Raji (cell line): ENCODE measurements around the gene ASTN1.

Experiments
- POLR2A ChIP-seq: IDR thresholded peaks from 2 replicates; pipeline ENCODE4 v1.6.1; 2011; ENCODE audit warnings: low read depth, low read length, control low read depth; ENCODE audit not compliant: insufficient read depth

Gene ASTN1

DNA sequence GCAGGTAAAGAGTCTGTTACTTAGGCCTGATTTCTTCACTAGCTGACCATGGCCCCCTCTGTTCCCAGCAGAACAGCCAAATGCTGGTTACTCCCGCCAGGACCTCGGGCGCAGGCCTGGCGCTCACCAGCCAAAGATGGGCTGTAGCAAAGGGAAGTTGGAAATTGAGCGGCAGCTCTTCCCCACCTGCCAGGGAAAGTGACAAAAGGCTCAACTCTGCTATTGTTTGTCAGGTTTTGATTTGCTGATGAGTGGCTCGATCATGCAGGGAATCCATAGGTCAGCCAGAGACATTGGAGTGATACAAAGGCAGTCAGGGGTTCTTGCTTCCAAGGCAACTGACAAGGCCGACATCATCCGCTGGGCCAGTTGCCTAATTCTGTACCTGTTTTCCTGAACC lies 120.1 kb downstream of the ASTN1 start:
- TF ChIP-seq POLR2A: no peak

DNA sequence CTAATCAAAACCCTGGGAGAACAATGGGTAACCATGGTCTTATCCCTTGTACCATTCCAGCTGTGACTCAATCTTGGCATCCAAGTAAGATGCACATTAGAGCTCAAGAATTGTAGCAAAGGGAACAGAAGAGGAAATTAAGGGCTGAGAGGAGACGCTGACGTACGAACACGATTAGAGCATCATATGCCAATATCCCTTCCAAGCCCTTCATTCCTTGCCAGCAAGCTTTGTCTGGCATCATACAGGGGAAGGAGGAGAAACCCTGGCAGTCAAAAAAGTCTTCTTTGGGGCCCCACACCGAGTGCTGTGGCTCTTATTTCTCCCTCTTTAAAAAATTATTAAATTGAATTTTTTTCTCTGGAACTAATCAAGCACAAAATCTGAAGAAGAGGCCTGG lies 120.9 kb downstream of the ASTN1 start:
- no peak for TF ChIP-seq POLR2A

DNA sequence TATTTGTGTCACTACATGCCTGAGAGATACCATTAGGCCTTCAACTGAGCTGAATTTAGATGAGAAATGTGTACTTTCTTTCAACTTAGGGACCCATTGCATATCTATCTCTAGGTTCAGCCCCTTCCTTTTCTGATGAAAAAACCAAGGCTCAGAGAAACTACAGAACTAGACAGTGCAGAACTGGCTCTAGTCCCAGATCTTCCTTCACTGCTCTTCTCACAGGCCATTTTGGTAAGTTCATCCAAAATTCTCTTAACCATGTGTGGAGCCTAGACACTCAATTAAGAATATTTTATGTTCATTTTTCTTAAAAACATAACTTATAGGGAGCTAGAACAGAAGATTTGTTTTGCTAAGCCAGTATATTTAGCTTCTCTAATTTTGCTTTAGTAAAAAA lies 128.9 kb downstream of the ASTN1 start:
- TF ChIP-seq POLR2A: no peak

DNA sequence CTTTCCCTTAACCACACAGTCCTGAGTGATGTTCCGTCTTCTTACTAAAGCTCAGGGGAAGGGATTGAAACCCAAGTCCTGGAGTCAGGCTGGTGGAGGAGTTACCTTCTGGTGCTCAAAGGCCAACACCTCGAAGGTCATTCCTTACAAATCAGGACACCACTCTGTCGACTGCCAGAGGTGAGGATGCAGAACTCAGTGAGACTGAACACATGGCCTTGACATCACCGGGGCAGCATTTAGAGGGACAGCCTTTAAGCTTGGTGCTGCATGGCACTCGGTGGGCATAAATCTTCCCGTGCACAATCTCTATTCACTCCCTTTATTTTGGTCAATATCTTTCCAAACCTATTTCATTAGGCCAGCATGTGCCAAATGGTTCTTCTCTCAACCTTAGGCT lies 130.9 kb downstream of the ASTN1 start:
- no peak for TF ChIP-seq POLR2A

DNA sequence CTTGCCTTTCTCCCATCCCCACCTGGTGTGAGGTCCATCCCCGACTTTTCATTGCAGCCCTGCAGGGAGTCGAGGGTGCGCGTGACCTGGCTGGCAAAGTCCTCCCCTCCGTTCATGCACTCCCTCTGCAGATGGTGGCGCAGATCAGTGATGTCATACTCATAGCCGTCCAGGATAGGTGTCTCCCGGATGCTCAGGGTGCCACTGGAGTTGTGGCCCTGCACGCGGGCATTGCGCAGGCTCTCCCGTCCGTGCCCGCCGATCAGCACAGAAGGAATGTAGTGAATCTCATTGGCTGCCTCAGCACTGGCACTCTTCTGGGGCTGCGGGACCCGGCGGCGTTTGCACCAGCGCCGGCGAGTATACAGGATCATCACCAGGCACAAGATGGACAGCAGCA lies 132.1 kb downstream of the ASTN1 start:
- no peak for TF ChIP-seq POLR2A

DNA sequence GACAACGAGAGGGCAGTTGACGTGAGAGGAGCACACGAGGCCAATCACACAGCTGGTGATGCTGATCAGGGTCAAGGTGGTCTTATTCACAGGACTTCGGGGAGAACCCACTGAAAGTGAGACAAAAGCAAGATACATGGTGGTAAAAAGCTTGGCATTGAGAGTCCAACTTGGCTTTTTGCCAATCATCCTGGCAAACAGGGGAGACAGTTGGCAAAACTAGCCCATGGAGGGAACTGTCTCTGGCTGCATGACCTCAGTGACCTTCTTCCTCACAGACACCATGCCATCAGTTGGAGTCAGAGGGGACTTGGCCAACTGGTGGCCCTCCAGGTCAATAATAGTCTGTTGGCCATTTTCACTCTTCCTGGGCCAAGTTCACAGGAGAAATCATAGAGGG lies 139.9 kb downstream of the ASTN1 start:
- no peak for TF ChIP-seq POLR2A

DNA sequence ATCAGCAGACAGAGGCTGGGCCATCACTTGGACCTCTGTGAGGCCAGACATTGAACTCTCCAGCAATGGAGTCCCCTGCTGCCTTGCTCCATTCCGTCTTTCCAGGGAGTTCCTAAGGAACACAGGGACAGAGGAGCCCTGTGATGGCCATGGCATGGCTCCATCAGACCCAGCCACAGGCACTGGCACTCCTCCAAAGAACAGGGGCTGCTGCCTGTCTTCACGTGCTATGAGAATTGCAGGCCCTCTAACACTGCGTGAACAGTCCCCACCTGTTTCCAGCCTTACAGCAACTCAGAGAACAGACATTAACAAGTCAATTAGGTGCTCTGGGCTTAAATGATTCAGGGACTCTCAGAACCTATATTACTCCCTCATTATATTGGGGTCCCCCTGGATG lies 140.8 kb downstream of the ASTN1 start:
- TF ChIP-seq POLR2A: no peak

DNA sequence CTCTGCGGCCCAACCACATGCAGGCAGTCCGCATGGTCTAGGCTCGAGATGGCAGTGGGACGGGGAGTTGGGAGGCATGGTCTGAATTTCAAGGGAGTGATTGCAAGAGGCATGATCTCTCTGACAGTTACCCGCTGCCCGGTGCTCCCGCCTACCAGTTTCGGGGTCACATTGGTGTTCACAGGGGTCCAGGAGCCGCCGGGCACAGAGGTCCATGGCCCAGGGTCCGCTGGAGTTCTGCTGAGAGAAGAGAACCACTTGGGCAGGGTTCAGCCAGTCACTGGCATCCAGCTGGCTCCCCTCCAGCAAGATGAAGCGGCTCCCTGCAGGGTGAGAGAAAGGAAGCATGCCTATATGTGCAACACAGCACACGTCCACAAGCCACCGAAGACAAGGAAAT lies 141.3 kb downstream of the ASTN1 start:
- no peak for TF ChIP-seq POLR2A

DNA sequence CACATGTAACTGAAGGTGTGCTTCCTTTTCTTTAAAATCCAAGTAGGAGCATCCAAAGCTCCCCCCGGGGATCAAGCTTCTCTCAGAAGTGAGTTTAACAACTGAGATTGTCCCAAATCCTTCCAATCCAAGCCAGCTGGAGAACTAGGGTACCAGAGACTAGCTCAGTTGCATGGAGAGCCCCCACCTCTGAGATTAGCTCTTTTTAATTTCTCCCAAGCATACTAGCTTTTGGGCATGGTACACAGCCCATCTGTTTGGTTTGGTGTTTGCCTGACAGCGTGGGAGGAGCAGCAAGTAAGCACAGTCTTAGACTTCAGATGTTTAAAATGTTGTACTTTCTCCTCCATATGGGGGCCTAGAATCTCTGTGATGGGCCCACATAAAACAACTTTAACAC lies 142.8 kb downstream of the ASTN1 start:
- no peak for TF ChIP-seq POLR2A

DNA sequence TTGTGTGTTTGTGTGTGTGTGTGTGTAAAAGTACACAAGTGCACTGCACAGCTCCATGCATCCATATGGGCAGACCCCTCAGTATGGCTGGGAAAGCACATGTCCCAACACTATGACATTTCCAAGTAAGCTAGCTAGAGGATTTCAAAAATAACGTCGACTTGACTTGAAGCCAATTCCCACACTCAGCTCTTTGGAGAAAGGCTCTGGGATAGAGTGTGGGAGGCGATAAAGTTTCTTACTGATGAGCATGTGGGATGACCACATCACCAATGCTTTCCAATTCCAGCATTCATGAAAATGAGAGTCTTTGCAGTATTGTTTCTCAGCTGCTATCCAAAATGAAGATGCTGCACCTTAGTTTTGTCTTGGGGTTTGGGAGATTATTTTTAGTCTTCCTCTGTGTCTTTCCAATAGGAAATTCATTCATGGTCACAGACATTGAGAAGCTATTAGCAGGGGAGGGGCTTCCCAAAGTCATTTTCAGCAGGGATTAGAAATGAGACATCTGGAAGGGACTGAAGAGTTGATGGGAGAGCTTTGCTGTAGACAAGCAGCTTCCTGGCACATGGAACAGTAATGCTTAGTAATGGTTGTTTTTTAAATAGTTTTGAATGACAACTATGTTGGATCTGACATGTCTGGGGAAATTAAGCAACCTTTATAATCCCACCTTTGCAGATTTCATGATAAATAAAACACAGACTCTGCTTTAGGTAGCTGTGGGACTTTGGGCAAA lies 143.5 kb downstream of the ASTN1 start:
- no peak for TF ChIP-seq POLR2A

DNA sequence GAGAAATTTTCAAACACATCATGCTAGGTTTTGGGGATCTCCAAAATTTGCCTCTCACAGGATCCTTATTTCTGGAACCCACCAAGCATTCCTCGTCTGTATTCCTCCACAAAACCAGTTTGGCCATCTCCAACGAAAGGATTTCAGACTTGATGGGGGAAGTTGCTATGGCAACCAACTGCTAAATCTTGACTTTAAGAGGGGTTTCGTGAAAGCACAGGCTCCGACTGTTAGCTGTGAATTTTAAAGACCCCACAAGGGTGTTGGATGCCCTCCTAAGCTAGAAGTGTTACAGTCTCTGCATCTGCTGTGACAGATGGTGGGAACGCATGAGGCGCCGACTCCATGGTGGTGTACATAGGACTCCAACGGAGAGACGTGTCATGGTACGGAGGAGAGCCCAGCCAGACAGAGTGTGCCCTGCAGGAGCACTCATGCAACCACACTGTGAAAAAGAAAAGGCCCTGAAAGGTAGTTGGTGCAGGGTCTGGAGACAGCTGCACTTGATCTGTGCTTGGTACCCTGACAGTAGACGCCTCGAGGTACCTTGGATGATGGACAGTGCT lies 147.1 kb downstream of the ASTN1 start:
- TF ChIP-seq POLR2A: no peak

DNA sequence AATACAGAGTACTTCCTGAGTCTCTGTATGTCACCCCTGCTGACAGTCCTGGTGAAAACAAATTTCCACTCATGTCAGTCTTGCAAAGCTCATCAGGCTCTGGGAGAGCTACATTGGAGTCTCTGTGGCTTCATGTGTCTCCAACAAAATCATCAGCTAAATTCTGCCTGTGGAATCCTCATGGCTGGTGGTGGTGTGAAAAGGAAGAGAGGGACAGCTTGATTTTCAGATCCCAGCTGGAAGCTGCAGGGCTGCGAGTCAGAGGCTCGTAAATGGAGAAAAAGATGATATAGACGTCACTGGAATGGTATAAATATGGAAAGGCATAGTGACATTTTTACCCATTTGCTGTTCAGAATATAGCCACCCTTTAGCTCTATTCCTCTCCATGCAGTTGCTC lies 150.2 kb downstream of the ASTN1 start:
- no peak for TF ChIP-seq POLR2A

DNA sequence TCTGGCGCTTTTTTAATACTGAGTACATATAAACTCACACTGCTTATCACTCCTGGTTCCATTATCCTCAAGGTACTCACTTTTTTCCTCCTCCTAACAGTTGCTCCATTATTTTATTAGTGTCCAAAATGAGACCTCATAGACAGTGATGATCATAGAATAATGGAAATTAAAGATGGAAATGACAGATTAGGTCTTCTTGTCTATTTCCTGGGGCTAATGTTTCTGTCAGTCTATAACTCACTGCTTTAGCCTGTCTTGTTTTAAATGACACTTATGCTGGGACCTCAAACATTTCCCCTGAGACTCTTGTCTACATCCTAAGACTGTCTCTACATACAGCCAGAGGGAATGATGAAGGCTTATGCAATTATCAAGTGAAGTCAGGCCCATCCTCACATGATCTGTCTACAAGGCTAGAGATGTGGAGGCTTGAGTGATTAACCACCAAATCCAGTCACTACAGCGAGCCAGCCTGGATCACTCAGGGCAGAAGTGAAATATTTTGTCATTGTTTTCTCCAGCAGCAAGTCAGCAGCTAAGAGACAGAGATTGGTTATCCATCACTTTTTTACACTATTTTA lies 152.1 kb downstream of the ASTN1 start:
- no peak for TF ChIP-seq POLR2A

DNA sequence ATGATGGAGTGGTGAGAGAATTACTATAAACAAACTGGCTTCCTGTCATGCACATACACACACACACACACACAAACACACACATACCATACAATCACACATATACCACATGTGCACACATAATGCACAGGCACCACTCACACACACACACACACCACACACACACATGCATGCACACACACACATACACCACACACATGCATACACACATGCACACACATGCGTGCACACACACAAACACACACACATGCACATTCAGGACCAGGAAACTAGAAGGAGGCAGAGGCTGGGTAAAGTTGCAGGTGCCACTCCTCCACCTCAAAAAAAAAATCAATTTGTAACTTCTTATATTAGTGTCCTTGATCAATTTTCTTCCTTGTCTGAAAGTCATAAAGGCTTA lies 153.0 kb downstream of the ASTN1 start:
- no peak for TF ChIP-seq POLR2A

DNA sequence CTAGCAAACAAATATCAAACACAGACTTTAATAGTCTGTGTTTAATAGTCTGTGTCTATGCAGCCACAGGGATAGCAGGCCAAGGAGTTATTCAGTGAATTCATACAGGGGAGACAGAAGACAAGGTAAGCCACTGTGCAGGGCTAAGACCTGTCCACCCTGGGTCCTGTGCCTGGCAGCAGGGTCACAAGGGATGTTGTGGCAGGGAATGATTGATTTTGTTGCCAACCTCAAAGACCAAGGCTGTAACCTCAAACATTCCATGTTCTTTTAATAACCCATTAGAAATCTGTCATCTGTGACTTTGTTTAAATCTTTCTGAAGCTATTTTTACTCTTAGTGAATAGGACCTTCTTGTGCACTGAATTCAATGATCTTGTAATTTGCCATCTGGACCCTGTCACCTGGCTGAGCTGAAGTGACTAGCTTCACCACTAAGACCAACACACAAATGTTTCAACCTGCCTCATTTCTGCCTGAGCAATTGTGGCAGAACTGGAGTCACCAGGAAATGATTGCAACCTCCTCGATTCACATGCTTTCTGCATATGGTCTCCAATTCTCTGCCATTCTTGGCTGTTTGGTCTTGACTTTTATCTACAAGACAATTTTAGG lies 154.2 kb downstream of the ASTN1 start:
- no peak for TF ChIP-seq POLR2A

DNA sequence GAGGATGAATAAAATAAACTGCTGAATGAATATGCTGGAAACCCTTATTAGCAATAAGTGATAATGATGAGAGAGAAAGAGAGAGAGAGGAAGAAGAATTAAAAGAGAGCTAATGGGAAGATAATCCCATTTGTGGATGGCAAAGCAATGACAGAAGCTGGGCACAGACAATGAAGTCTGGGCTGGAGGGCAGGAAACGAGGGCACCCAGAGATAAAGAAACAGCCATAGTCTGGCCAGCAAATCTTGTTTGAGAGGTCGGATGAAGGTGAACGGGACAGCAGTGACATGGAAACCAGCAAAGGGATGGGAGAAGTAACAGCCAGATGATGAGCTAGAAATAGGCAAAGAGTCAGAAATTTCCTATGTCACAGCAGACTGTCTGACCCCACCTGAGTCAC lies 155.9 kb downstream of the ASTN1 start:
- TF ChIP-seq POLR2A: no peak
